ENCODE data around the gene CENPN.

The CENPN gene

DNA sequence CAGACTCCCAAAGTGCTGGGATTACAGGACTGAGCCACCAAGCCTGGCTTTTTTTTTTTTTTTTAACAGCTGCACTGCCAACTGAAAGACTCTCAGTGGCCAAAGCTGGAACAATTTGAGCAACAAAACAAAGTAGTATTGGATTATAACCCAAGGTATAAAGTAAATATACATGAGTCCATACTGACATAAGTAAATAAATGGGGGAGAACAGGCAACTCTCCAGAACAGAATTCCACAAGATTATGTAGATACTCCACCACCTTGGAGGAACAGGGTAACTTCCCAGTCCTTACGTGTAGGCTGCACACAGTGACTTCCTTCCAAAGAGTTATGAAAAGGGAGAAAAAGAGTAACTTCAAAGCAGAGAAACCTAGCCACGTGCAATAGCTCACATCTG, 16.0 kb upstream of the CENPN start:
- H3K4me3 ChIP-seq (ENCODE audit: low read length) = no peak overlapping the region
- TF ChIP-seq, protein P1, sequence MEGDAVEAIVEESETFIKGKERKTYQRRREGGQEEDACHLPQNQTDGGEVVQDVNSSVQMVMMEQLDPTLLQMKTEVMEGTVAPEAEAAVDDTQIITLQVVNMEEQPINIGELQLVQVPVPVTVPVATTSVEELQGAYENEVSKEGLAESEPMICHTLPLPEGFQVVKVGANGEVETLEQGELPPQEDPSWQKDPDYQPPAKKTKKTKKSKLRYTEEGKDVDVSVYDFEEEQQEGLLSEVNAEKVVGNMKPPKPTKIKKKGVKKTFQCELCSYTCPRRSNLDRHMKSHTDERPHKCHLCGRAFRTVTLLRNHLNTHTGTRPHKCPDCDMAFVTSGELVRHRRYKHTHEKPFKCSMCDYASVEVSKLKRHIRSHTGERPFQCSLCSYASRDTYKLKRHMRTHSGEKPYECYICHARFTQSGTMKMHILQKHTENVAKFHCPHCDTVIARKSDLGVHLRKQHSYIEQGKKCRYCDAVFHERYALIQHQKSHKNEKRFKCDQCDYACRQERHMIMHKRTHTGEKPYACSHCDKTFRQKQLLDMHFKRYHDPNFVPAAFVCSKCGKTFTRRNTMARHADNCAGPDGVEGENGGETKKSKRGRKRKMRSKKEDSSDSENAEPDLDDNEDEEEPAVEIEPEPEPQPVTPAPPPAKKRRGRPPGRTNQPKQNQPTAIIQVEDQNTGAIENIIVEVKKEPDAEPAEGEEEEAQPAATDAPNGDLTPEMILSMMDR (conservative IDR thresholded peaks at IDR 0.05; ENCODE audit: low read length) = no peak
- no peak for DNase-seq (ENCODE audit: low read depth)

DNA sequence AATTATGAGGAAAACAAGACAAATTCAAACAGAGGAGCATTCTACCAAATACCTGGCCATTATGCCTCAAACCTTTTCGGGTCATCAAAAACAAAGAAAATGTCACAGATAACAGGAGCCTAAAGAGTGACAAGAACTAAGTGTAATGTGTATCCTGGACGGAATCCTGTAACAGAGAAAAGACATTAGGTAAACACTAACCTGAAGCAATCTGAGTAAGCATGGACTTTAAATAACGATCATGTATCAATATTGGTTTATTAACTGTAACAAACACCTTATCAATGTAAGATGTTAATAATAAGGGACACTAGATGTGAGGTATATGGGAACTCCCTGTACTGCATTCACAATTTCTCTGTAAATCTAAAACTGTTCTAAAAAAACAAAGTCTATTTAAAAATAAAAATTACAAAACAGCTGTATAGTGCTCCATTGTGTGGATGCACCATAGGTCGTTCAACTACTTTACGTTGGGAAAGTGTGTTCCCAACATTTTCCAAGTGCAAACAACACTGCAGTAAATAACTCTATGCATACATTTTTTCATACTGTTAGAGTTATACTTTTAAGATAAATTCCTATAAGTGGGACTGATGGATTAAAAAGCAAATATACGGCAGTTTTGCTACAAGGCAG, 15.1 kb upstream of the CENPN start:
- TF ChIP-seq, protein P1 (conservative IDR thresholded peaks at IDR 0.05; ENCODE audit: low read length) = no peak
- no peak for DNase-seq (ENCODE audit: low read depth)
- no peak overlapping the region for H3K4me3 ChIP-seq (ENCODE audit: low read length)

DNA sequence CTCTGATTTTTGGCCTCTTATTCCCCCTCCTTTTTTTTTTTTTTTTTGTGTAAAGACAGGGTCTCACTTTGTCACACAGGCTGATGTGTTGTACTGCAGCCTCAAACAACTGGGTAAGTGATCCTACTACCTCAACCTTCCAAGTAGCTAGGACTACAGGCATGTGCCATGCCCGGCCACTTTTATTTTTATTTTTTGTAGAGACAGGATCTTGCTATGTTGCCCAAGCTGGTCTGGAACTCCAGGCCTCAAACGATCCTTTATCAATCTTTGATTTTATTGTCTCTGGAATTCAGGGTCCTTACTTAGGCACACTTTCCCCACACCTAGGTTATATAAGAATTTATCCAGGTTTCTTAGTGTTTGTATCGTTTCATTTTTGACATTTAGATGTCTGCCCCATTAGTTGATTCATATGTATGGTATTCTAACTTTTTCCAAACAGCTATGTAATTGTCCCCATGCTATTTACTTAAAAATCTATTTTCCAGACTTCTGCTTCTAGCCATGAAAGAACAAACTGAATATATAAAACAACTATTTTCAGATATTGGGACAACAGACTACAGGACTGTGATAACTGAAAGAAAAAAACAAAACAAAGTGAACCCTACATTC, 14.2 kb upstream of the CENPN start:
- TF ChIP-seq, protein P1 (conservative IDR thresholded peaks at IDR 0.05; ENCODE audit: low read length) = no peak
- no peak for DNase-seq (ENCODE audit: low read depth)
- peak overlapping the region; percentile 43 for H3K4me3 ChIP-seq (ENCODE audit: low read length)

DNA sequence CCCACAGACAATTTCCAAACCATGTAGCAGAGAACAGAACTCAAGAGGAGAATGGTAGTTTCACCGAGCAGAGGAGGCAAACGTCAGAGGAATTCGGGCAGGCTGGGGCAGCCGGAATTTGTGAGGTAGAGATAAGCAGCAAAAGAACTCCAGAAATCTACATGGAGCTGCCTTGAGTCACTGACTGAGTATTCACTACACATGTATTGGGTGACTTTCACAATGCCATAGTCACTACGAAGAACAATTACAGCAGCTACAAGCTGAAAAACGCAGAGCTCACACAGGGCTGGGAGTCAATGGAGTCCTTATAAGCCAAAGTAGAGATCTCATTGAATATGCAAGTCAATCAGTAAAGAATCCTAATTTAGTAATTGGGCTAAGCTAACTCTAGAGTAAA, 13.7 kb upstream of the CENPN start:
- H3K4me3 ChIP-seq (ENCODE audit: low read length) = peak overlapping the region; percentile 43
- DNase-seq (ENCODE audit: low read depth) = peak; percentile 92
- TF ChIP-seq, protein P1 (conservative IDR thresholded peaks at IDR 0.05; ENCODE audit: low read length) = no peak

DNA sequence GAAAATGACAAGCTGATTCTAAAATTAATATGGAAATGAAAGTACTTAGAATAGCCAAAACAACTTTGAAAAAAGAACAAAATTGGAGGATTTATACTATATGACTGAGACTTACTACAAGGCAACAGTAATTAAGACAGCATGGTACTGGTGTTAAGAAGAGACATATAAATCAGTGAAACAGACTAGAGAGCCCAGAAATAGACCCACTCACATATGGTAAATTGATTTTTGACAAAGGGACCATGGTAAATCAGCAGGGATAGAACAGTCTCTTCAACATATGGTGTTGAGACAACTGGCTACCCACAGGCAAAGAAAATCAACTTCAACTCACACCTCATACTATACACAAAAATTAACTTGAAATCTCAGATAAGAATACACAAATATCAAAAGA, 13.2 kb upstream of the CENPN start:
- no peak for DNase-seq (ENCODE audit: low read depth)
- peak overlapping the region; percentile 16 for H3K4me3 ChIP-seq (ENCODE audit: low read length)
- TF ChIP-seq, protein P1 (conservative IDR thresholded peaks at IDR 0.05; ENCODE audit: low read length) = no peak

DNA sequence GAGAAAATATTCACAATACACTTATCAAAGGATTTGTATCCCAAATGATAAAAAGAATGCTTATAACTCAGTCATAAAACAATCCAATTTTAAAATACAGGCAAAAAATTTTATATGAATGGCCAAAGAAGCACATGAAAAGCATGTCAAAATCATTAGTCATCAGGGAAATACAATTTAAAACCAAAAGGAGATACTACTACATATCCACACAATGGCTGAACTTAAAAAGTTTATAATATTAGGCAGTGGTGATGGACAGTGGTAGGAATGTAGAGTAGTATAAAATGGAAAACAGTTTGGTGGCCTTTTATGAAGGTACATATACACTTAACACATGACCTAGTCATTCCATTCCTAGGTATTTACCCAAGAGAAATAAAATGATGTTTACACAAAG, 12.6 kb upstream of the CENPN start:
- no peak overlapping the region for H3K4me3 ChIP-seq (ENCODE audit: low read length)

More for the DNA sequence above, 12.6 kb upstream of the CENPN start:
- DNase-seq (ENCODE audit: low read depth) = no peak
- TF ChIP-seq, protein P1 (conservative IDR thresholded peaks at IDR 0.05; ENCODE audit: low read length) = no peak
